ENCODE measurements around the gene NPW.
A peak's percentile ranks its signal among the peaks of the same experiment; 100 is the strongest.

NPW gene

DNA sequence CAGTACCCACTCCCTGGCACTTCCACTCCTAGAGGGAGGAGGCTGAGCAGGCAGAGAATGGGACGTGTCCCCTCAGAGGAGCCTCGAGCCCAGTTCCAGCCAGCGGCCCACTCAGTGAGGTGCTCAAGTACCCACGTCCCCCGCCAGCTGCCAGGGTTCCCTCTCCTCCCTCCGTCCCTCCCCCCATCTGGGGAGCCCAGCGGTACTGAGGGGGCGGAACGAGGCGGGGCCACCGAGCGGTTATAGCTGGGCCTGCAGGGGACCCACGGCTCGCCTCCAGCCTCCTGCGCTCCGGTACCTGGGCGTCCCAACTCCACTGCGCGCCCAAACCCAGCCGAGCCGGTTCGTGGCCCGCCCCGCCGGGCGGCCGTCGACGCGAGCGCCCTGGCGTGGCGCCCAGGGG is at the start of gene NPW:
Gene NPW, plus strand, starts transcription at position 268 of the 403 bp plus-strand sequence.
- DNase-seq: peak; percentile 66

- peak; percentile 94 for DNase-seq
These were observed 47.6 kb upstream of the NPW start, which contains the start of gene TBL3 for GRCh38 chr16:1971796-1972489. Gene TBL3 (plus strand): TSS chr16:1972053. CDS start chr16:1972165, 112 bp downstream.

DNA sequence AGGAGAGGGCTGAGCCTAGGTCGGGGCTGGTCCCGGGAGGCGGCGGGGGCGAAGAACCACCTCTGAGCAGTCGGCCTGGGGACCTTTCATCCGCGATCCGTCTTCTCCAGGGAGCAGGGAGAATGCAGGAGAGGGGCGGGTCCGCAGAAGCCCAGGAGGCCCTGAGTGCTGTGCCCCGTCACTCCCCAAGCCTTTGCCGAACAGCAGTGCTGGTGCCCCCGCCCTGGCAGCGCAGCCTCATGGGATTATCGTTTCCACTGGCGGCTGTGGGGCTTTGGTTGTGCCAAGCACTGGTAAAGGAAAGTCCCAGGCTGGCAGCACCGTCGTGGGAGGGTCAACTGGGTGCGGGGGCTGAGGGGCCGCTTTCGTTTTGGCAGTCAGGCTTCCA is 47.1 kb upstream of the NPW start:
- DNase-seq: no peak

DNA sequence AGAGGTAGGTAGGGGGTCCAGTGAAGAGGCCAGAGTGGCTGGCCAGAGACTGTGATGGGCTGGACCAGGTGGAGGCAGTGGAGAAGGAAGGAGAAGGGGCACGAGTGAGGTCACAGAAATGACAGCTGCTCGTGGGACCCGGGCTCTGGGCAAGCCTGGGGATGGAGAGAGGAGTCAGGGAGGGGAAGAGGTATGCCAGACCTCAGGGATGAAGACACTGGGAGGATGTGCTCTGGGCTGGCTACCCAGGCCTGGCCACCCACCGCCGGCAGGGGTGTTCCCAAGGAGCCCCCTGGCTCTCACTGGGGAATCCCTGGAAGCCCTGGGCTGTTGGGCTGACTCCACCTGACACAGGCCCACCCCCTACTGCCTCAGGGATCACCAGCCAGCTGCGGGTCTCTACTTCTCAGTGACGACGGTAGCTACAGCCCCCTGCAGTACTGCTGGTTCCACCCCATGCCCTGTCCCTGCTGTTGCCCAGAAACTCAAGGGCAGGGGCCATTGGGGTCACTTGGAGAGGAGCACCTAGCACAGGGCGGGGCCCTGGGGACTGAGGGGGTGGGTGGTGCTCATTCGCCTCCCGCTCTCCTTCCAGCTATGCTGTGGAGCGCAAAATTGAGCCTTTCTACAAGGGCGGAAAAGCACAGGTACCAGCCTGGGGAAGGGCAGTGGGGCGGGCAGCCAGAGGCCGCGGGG is 46.0 kb upstream of the NPW start:
- DNase-seq: no peak

DNA sequence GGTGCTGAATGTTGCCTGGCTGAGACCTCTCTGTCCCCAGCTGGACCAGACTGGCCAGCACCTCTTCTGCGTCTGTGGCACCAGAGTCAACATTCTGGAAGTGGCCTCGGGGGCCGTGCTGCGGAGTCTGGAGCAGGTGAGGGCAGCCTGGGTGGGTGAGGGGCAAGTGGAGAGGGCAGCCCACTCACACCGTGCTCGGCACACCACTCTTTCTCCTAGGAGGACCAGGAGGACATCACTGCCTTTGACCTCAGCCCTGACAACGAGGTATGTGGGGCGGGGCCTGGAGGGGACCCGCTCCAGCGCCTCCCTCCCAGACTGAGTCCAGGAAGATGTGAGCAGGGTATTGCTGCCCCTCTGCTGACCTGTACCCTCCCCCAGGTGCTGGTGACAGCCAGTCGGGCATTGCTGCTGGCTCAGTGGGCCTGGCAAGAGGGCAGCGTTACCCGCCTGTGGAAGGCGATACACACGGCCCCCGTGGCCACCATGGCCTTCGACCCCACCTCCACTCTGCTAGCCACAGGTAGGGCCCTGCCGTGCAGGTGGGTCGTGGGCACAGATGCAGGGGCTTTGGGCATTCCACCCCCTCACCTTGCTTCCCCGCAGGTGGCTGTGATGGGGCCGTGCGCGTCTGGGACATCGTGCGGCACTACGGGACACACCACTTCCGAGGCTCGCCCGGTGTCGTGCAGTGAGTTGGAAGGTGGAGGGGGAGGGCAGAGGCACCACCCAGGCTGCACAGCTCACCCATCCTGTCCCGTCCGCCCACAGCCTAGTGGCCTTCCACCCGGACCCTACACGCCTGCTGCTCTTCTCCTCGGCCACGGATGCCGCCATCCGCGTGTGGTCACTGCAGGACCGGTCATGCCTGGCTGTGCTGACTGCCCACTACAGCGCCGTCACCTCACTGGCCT is 45.2 kb upstream of the NPW start:
- no peak for DNase-seq

- no peak for DNase-seq
These were observed 44.0 kb upstream of the NPW start for GRCh38 chr16:1975432-1976215.

DNA sequence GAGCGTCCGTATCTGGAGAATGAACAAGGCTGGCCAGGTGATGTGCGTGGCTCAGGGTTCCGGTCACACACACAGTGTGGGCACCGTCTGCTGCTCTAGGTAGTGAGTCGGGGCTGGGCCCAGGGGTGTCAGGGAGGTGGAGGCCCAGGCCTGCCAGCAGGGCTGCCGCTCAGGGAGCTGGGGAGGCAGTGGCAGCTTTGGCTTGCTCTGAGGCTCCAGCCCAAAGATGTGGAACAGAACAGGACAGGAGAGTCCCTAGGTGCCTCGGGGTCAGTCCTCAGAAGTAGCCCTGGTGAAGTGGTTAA is 43.4 kb upstream of the NPW start:
- DNase-seq: no peak

- no peak for DNase-seq
These were observed 42.4 kb upstream of the NPW start for GRCh38 chr16:1976951-1977874.

DNA sequence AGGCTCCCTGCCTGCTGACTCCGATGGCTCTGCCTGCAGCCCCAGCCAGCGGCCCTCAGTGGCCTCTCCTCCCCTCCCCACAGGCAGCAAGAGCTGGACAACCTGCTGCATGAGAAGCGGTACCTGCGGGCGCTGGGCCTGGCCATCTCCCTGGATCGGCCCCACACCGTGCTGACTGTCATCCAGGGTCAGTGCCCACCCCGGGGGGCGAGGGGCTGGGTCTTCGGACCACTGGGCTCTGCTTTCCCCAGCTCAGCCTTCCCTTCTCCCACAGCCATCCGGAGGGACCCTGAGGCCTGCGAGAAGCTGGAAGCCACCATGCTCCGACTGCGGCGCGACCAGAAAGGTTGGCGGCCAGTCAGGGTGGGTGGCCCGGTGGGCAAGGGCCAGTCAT is 41.7 kb upstream of the NPW start:
- no peak for DNase-seq

GRCh38 chr16:1978476-1979120 is 41.0 kb upstream of the NPW start:
- DNase-seq: no peak

- peak; percentile 18 for DNase-seq
These were observed 40.1 kb upstream of the NPW start for GRCh38 chr16:1979271-1980029.

DNA sequence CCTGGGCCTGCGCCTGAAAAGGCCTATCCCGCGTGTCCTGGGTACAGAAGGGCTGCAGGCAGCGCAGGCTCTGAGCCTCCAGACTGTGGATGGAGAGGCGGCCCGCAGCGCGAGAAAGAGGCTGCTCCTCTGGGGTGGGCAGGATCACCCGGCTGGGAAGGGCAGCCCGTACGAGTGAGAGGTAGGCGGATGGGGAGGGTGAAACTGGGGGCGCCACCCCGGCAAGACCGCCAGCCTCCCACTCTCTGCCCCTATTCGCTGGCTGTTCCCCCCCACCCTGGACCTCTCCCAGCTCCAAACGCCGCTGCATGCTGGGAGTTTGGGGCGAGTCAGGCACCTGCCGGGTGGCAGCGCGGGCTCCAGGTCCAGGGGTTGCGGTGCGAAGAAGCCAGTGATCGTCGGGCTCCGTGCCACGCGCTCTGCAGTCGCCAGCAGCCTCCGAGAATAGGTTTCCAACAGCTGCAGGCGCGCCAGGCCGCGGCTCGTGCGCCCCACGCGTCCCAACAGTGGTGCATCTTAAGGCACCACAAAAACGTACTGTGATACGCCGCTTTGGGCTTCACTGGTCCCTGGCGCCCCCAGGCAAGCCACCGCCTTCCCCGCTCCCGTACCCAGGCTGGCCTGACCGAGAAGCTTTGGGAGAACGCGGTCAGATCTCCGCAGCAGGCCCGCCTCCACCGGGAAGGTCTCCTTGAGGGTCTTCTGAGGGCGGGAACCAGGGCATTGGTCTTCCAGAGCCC is 39.4 kb upstream of the NPW start:
- peak; percentile 15 for DNase-seq

DNA sequence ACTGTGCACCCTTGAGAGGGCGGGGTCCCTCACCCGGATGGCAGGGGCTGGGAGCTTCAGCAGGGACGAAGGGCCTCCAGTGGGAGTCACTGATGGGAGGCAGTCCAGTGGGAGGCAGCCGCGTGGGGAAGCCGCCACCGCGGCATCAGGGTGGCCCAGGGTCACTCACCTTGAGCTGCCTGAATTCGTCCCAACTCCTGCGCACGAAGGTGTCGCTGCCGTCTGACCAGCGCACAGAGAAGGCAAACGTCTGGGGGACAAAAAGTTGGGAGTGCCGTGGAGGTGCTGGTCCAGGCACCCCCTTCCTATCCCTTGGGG is 38.9 kb upstream of the NPW start:
- DNase-seq: no peak

DNA sequence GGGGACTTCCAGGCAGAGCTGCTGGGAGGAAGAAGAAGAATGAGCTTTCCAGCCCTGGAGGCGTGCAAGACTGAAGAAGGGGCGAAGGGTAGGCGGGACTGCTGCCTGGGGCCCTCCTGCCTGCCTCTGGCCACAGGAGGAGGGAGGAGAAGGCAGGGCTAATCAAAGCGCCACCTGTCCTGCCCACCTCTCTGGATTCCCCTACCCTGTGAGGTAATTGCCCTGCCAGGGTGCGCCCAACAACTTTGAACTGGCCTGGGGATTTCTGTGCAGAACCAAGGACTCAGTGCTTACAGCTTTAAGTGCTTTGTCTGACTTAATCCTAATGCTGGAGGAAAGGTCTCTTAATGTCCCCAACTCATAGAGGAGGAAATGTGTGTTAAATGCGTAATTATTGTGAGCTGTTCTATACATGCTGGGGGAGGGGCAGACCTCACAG is 38.2 kb upstream of the NPW start, which contains the start of gene NOXO1:
Gene NOXO1, minus strand, starts transcription at position 72 of the 439 bp plus-strand sequence. CDS start 290 bp downstream, outside the sequence.
- no peak for DNase-seq

- no peak for DNase-seq
These were observed 37.6 kb upstream of the NPW start for GRCh38 chr16:1982013-1982433.

- no peak for DNase-seq
These were observed 36.5 kb upstream of the NPW start for GRCh38 chr16:1982991-1983543.

- peak; percentile 80 for DNase-seq
These were observed 35.8 kb upstream of the NPW start, which contains the start of gene GFER for GRCh38 chr16:1983544-1984346. Gene GFER (plus strand): TSS chr16:1984193. CDS start chr16:1984219, 26 bp downstream.
